IPS-18c (cell line): Measurements from ENCODE around the gene PDGFRB.

Experiments used
- H3K4me3 ChIP-seq: 2 replicates; pipeline ENCODE4 v1.7.0; 2013; ENCODE audit warnings: low read depth, mild to moderate bottlenecking, low read length, moderate library complexity; ENCODE audit not compliant: insufficient read depth
- H3K9me3 ChIP-seq: one replicate; pipeline ENCODE4 v1.6.1; 2013; ENCODE audit warnings: mild to moderate bottlenecking, low read length, moderate library complexity; ENCODE audit not compliant: control insufficient read depth, insufficient read depth

PDGFRB gene

DNA sequence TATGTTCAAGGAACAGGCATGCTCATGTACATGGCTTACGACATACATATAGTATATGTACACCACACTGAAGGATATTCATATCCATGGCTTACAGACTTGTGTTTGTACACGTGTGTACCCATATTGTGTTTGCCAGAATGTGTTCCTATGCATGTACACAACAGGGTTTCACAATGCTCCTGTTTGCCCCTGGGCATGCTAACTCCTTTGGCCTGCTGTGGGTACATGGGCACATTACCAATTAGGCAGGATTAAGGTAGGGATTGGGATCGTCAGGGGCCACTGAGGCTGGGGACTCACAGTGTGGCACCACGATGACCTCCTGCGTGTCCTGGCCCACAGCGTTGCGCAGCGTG, 26.2 kb downstream of the PDGFRB start:
- H3K9me3 ChIP-seq: no peaks in the 10 kb centered on the region
- H3K4me3 ChIP-seq: no peak overlapping the region

DNA sequence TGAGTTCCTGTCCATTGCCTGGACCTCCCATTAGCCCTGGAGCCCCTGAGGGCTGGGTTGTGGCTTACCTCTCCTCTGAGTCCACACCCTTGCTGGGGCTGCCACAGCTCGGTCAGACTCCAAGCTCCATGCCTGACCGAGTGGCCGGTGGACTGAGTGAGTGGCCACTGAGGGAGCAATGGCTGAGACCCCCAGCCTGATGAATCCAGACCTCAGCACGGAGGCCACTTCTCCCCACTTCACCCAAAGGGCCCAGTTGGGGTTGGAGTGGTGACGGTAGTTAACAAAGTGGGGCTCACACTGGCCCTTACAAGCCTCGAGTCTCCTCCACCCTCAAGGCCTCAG, 28.8 kb downstream of the PDGFRB start:
- H3K9me3 ChIP-seq: no peaks in the 10 kb centered on the region
- no peak overlapping the region for H3K4me3 ChIP-seq

DNA sequence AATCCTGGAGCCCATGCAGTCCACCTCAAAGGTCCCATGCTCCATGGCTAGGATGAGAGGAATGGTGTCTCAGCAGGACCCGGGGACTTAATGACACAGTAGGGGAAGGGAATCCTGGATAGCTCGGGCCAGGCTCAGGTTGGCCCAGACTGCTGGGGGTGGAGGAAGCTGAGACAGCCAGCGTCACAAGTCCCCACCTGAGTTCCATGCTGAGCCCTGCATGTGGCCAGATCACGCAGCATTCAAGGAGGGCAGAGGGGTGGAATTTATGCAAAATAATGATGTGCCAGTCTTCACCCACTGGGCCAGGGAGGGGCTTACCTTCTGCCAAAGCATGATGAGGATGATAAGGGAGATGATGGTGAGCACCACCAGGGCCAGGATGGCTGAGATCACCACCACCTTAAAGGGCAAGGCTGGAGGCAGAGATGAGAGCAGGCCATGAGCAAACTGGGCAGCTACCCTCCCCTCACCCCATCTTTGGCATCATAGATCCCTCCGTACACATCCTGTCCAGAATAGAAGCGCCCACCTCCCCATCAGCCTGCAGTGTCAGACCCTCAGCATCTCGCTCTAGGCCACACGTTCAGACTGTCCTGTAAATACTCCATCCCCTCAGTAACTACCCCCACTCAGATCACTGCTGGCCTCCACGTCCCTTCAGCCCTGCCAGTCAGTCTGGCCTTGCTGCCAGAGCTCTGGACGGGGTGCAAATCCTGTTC, 29.3 kb downstream of the PDGFRB start:
- no peaks in the 10 kb centered on the region for H3K9me3 ChIP-seq
- no peak overlapping the region for H3K4me3 ChIP-seq

DNA sequence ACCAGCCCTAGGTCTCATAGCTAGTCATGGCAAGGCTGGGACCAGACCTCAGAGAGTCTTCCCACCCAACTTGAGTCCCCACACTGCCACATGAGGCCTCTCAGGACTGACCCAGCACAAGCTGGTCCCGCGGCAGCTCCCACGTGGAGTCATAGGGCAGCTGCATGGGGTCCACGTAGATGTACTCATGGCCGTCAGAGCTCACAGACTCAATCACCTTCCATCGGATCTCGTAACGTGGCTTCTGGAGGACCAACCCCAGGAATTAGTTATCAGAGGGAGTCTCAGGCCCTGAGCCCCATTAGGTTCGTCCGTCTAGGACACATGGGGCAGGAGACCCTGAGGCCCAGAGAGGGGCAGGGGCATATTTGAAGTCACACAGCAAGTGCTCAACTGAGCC, 30.3 kb downstream of the PDGFRB start:
- no peaks in the 10 kb centered on the region for H3K9me3 ChIP-seq
- H3K4me3 ChIP-seq: no peak overlapping the region

DNA sequence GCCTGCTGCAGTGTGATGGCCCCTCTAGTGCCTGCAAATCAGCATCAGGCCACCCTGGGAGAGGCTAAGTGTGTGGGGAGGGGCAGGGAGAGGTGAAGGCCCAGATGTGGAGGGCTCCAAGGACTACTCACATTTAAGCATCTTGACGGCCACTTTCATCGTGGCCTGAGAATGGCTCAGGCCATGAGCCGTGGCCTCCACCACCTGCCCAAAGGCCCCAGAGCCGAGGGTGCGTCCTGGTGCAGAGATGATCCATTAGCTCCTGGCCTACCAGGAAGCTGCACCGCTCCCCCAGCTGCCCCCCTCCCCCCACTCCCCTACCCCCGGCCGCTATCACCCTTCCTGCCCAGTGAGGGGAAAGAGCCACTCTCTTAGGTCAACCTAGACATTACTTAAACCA, 31.0 kb downstream of the PDGFRB start:
- Histone ChIP-seq H3K4me3 (no peak overlapping the region), H3K9me3 (no peaks in the 10 kb centered on the region)

DNA sequence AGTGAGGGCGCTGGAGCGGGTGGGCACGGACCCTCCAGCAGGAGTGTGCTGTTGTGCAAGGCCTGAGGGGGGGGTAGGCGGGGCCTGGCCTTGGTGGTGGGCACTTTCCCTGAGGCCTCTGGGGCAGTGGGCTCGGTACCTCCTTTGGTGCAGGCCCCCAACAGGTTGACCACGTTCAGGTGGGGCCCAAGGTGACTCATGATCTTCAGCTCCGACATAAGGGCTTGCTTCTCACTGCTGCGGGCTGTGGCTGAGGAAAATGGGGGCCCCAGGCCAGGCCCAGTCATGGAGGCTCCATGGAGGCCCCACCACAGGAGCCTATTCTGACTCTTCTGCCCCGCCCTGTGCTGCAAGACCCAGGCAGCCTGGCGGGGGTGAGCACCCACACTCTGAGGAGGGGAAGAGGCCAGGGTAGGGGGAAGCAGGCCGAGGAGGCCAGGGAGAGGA, 31.5 kb downstream of the PDGFRB start:
- no peak overlapping the region for H3K4me3 ChIP-seq
- no peaks in the 10 kb centered on the region for H3K9me3 ChIP-seq

DNA sequence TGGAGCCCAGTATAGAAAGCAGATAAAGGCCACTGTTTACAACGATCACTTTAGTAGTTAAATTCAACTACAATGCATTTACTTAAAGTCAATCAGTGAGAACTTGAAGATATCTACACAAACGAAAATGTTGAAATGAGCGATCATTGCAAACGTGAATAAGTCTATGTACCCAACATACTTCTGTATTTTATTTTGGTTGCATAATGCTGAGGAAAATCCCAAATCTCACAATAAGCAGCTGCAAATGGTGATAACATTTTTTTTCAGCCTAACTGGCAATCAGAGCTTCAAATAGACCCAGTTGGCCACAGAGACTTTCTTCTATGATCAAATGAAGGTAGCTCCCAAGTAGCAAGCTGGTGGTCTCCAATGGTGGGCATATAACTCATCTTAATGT, 32.1 kb downstream of the PDGFRB start:
- Histone ChIP-seq H3K9me3 (no peaks in the 10 kb centered on the region), H3K4me3 (no peak overlapping the region)

DNA sequence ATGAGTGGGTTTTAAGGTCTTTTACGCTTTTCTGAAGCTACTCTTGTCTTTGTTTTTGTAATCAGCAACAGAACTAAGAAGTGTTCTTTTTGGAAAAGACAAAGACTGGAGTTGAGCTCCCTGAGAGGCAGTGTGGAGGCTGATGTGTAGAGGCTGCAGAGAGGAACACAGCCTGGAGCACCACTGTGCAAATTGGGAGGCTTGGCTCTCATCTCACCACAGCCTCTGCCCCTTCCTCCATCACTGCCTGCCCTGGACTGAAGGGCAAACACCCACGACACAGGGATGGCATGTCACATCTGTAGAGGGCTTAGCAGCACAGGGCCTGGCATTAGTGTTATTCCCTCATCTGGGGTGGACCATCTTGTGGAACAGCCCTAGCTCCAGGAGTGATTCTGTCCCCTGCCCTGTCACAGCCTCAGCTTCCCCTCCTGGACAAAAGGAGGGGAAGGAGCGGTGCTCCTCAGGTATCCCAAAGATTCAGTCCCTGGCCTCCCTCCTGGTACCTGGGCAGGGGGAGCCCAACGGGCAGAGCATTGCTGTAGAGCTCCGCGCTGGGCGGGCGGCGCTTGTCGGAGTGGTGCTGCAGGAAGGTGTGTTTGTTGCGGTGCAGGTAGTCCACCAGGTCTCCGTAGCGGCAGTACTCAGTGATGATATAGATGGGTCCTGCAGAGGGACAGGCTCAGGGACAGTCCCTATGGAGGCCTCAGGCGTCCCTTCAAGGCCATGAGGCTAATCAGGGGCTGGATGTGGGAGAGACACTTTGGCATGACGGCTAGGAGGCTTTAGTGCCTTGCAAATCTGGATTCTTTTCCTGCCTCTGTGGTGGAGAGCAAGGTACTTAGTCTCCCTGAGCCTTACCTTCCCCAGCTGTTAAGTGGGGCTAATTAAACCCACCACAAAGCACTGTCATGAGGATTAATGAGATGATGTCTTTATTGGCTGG, 32.8 kb downstream of the PDGFRB start:
- Histone ChIP-seq H3K4me3 (no peak overlapping the region), H3K9me3 (no peaks in the 10 kb centered on the region)

DNA sequence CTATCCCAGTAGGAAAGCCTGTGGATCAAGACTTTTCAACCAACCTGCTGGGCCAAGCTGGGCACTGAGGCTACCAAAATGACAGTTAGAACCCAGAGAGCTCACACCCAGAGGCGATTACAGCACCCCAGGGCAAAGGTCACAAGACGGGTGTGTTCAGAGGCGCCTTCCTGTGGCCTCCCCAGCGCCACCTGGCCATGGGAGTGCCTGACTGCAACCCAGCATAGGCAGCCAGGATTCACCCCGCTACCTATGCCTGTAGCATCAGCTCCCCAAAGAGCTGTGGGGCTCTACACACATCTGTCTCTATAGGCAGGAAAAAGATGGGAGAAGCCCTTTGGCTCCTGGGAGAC, 33.5 kb downstream of the PDGFRB start:
- Histone ChIP-seq H3K4me3 (no peak overlapping the region), H3K9me3 (no peaks in the 10 kb centered on the region)

DNA sequence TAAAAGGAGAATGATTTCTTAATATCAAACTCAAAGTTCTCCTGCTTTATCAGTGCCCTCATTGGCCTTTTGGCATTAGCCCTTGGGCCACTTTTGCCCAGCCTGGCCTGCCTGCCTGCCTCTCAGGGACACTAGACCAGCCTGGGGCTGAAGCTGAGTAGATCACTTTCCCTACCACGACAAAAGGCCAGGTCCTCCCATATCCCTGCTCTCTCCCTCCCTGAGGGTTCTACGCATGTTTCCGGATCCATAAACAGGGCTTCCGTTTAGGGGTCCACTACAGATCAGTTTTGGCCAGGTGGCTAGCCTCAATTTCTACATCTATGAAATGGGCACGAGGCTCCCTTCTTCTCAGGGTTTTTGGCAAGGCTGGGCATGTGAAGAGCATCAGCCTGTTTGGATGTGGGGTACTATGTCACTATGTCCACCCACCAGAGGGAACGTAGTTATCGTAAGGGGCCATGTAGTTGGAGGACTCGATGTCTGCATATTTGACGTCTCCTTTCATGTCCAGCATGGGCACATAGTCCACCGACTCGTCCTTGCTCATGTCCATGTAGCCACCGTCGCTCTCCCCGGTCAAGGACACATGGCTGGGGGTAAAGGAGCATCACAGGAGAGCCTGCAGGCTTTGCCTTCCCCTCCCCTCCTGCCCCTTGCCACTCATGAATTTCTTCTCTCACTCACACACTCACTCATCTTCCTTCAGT, 34.0 kb downstream of the PDGFRB start:
- no peaks in the 10 kb centered on the region for H3K9me3 ChIP-seq
- no peak overlapping the region for H3K4me3 ChIP-seq

DNA sequence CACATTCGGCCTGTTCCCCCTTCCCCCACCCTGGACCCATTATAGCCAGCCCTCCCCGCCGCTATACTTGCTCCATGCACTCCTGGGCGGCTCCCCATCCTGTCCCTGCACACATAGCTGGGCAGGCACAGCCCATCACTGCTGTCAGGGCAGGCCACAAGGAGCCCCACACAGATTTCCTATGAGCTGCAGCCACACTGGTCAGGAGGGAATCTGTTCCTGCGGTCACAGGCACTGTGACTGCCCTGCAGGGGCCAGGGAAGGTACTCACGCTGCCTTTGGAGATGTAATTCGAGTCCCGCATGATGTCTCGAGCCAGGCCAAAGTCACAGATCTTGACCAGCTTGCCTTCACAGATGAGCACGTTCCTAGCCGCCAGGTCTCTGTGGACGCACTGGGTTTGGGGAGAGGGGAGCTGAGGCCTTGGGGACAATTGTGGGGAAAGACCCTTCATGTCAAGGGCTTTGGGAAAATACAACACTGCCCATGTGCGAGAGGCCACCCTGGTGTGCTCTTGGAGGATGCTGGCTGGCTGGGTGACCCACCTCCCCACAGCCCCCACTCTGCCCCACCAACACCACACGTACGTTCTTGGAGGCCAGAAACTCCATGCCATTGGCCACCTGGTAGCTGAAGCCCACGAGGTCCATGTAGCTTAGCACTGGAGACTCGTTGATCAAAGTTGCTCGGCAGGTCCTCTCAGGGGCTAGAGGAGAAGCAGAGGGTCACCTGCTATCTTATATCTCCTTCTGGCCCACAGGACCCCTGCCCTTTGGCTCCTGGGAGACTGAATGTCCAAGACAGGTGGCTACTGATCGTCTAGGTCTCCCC, 34.8 kb downstream of the PDGFRB start:
- Histone ChIP-seq H3K4me3 (no peak overlapping the region), H3K9me3 (no peaks in the 10 kb centered on the region)

DNA sequence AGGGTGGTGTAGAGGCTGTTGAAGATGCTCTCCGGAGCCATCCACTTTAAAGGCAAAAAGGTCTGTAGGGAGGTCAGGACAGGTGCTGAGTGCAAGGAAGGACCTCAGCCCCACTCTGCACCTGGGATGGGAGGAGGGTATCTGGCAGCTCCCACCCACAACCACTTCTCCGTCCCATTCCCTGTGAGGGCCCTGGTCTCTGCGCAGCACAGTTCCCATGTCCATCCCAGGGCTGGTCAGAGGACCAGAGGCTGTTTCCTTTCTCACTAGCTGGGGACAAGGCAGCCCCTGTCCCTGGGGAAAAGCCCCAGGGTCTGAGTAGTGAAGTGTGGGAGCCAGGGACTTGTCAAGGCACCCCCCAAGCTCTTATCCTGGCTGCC, 35.6 kb downstream of the PDGFRB start:
- no peak overlapping the region for H3K4me3 ChIP-seq
- H3K9me3 ChIP-seq: no peaks in the 10 kb centered on the region

DNA sequence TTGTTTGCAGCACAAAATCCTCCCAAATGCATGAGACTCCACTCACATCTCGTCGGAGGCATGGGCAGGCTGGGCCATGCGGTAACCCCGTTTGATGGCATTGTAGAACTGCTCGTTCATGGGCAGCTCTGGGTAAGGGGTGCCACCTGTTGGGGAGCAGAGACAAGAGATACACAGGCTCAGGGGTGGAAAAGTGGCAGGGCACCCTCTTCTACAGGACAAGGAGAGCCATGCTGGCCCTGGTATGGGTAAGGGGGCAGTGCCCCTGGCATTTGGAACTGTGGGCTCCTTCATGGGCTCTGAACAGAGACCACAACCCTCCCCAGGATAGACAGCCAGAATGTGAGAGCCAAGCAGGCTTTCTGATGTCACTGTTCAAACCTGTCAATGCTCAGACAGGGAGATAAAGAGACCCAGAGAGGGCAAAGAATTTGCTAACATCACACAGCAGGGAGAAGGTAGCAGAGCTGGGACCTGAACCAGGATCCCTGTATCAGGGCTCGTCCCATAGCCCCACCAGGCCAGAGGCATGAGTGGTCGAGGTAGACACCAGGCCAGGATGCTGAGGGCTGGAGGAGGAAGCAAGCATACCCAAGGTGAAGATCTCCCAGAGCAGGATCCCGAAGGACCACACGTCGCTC, 36.1 kb downstream of the PDGFRB start:
- Histone ChIP-seq H3K9me3 (no peaks in the 10 kb centered on the region), H3K4me3 (no peak overlapping the region)

DNA sequence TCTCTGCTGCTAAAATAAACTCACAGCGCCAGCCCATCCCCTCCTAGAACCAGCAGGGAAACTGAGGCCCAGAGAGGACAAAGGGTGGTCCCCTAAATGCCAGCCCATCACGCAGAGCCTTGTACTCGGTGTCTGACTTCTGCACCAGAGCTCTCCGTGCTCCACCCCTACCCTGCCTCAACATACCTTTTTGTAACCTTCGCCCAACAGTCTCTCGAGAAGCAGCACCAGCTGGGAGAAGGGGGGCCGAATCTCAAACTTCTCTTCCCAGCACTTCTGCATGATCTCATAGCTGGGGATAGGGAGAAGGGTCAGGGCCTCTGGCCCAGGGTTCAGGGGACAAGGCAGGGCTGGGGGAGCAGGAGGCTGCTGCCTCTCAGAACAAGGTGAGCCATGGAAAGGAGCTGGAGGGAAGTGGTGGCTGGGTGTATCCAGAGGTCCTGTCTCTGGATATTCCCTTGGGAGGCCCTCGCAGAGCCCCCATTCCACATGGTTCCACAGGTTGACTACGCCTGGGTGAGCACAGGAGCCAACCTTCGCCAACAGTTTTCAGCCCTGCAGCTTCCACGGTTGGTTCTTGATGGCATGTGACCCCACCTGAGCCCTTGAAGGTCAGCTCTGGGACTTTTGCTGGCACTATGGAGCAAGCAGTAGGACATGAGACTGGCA, 37.0 kb downstream of the PDGFRB start:
- Histone ChIP-seq H3K4me3 (no peak overlapping the region), H3K9me3 (no peaks in the 10 kb centered on the region)

DNA sequence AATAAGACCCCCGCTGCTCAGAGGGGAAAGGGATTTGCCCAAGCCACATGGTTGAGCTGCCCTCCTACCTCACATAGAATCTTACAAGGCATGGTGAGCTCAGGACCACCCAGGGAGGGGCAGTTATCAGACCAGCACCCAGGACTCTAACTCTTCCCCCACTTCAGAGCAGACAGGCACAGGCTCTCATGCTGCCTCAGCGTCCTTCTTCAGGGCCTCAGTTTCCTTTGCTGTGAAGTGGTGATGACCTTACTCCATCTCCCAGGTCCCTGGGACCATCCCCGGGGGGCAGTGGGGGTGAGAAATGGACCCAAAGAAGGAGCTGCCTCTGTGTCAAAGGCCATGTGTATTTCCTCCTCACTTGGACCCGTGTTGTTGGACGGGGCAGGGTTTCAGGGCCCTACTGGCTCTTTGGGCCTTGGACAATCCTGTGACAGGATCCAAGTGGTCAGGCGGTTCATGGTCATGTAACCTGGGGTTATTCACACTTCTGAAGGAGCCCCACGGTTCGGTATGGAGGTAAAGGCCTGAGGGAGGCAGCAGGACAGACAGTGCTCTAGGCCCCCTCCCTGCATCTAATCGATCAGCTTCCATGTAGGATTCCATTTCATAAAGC, 37.6 kb downstream of the PDGFRB start:
- H3K4me3 ChIP-seq: no peak overlapping the region
- no peaks in the 10 kb centered on the region for H3K9me3 ChIP-seq
